Measurements from ENCODE around the gene SYF2.

DNA sequence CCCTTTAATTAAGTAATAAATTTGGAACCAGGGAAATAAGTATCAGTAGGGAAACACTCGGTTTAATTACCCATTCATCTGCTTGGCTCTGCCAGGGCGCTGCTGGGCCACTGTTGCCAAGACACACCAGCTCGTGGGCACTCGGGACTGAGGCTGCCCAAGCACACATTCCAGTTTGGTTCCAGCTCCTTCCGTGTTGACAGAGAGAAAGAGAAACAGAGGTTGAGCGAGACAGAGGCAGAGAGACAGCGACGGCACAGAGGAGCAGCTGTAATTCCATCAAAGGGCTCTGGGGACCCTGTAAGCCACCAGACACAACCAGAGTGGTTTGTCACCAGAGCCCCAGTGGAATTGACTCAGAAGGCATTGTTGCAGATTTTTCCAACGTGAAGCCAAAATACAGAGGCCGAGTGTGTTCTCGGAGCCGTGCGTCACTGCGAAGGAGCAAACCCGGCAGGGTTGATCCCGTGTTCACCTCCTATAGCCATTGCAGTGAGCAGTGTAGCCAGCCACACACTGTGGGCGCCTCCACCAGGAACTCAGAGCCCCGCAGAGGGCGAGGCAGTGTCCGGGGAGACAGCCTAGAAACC lies 33.5 kb downstream of the SYF2 start:
- TF ChIP-seq POLR2AphosphoS5 (IDR thresholded peaks at IDR 0.05; ENCODE audit: low read depth, low read length) (no peak), POLR2A (IDR thresholded peaks at IDR 0.05; ENCODE audit: low read depth, low read length) (no peak), SPI1 (IDR thresholded peaks at IDR 0.05; ENCODE audit: low read depth, low read length) (no peak), TAF1 (IDR thresholded peaks at IDR 0.05; ENCODE audit: low read depth, low read length) (no peak), POU2F2 (IDR thresholded peaks at IDR 0.05; ENCODE audit: low read depth, low read length) (no peak), PAX5 (IDR thresholded peaks at IDR 0.05; ENCODE audit: insufficient read depth, low read length, severe bottlenecking) (no peak)
